ENCODE measurements around the gene PPEF2.

The PPEF2 gene

DNA sequence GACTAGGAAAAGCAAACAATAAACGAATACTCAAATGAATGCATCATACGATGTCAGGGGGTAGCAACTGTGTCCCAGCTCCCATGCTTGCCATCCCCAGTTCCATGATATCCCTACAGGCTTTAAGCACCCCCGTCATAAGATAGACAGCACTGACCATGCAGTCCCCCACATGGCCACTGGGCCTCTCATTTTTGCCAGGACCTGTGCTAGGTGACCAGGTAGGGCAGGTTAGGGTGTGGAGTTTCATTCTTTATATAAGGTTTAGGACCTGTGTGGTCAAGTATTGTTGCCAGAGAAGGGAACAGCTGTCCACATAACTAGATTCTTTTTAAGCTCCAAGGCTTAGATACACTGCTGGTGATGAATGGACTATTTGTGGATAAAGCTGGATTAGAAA, 9.7 kb downstream of the PPEF2 start:
- DNase-seq (ENCODE audit: low spot score): no peak

DNA sequence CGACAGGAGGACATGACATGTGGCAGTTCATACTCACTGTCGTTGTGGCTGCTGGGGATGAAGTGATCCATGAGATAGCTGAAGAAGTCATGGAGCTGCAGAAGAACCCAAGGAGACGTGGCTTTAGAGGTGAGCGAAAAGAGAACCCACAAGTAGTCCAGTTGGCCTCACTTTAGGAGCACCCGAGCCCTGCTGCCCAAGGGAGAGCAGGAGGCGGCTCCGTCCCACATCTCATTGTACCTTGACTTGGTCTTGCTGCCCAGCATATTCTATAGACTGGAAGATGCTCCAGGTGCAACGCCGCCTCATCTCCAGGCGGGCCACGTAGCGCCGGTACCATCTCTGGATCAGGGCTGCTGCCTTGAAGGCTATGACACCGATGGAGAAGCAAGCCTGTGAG, 10.6 kb downstream of the PPEF2 start:
- no peak for DNase-seq (ENCODE audit: low spot score)

DNA sequence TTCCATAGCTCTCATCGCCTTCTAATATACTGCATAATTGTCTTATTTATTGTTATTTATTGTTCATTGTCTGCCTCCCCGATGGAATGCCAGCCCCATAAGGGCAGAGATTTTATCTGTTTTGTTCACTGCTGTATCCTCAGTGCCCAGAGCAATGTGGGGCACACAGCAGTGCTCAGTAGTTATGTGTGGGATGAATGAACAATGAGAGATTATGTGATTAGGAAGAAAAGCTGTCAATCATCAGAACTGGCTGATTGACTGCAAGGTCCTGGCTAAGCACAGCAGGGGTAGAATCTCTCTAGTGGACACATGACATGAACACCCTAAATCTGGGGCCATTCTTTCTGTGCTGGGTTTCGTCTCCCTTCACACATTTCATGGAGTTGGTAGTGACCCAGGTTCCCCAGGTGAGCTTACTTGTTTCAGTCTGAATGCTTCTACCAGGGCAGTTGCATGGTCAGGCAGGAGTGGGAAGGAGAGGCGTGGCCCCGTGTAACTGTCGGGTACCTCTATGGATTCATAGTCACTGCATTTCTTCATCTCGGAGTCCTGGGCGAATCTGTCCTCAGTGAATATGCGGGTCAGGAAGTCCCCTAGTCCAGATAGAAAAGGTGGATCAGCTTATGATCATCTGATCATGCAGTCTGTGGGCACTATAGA, 12.6 kb downstream of the PPEF2 start:
- DNase-seq (ENCODE audit: low spot score): no peak

DNA sequence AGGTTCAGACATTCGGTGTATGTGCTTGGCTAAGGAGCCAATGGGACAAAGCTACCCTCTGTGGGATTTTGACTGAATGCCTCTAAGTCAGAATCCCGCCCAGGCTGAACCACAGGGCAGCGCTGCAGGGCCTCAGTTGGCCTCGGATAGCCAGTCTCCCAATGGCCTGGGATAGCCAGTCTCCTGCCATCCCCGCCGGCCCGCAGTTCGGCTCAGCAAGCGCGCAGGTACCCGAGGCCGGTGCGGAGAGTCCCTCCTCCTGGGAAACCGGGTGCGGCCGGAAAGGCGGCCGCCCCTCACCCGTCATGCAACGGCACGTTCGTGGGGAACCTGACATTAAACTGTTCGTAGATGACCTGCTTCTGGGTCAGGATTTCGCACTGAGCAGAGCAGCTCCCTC, 16.1 kb downstream of the PPEF2 start:
- no peak for DNase-seq (ENCODE audit: low spot score)

DNA sequence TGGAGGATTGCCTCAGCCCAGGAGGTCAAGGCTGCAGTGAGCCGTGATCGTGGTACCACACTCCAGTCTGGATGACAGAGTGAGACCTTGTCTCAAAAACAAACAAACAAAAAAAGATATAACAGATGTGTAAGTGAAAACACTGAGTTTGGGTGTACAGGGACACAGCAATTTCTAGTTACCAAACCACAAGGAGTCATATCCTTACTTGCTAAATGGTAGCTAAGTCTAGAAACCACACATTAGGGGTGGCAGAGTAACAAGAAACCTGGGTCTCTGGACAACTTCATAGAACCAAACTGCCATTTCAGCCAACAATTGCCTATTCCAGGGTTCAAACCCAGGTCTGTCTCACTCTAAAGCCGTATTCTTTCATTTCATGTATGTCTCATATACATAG, 20.8 kb downstream of the PPEF2 start:
- no peak for DNase-seq (ENCODE audit: low spot score)

DNA sequence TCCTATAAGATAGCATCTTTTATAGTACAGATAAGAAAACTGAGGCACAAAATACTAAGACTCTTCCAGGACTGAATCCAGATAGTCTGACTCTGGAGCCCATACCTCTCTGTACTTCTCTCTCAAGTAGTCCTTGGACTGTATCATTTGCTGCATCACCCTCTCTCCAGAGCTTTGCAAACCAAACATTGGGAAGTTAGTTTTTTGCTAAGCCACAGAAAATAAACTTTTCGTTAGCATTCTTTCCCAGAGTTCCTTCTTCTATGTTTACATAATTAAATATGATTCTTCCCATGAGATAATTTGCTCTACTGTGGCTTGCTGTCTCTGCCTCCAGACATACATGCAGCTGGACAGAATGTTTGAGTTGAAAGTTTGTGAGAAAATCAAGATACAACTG, 22.0 kb downstream of the PPEF2 start:
- no peak for DNase-seq (ENCODE audit: low spot score)

DNA sequence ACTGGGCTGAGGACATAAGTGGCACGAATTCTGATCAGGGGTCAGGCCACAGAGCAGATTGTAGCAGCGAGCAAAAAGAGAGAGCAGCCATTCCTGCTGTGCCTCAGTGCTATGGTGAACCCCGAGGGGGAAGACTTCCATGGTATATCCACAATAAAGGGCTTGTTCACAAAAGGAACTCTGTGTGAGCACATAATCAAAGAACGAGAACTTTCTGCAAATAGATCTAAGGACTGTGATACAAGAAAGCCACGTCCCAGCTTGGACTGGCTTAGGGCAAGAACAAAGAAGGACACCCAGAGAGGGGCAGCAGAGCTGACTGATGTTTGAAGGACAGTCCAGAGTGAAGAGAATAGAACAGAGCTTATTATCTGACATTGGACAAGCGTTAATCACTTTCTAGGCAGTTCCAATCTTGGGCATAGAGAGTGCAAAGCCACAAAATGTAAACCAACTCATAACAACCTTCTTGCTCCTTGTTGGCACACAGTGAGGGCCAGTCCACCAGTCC, 24.0 kb downstream of the PPEF2 start:
- no peak for DNase-seq (ENCODE audit: low spot score)

DNA sequence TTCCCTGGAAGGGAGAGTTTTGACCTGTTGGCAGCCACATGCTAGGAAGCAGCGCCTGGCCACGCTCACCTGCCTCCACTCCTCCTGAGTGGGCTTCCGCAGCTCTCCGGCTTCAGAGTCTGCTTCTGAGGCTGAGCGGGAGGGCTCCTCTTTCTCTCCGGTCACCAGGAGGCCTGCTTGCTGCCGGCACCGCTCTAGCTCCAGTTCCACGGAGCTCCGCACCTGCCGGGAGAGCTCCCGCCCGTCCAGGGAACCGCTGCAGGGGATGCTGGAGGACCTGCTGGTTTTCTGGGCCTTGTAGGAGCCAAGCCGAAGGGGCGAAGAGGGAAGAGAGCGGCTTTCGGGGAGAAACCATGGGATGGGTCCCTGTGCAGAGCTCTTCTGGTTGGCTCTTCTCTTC, 26.0 kb downstream of the PPEF2 start:
- no peak for DNase-seq (ENCODE audit: low spot score)

DNA sequence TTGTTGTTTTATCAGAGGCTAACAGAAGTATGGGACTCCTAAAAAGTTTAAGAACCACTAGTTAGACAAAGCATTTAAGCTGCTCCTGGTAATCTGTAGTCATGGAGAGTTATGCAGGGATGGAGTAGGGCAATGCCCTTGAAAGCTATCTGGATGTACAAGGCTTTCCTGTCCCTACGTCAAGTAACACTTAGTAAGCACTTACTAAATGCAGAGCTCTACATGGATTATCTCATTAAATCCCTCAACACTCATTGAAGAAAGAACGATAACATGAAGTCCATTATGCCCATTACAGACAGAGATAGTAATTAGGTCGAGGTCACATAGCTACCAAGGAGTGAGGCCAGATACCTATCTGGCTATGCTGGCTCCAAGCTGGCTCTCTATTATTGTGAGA, 33.2 kb downstream of the PPEF2 start:
- DNase-seq (ENCODE audit: low spot score): no peak

DNA sequence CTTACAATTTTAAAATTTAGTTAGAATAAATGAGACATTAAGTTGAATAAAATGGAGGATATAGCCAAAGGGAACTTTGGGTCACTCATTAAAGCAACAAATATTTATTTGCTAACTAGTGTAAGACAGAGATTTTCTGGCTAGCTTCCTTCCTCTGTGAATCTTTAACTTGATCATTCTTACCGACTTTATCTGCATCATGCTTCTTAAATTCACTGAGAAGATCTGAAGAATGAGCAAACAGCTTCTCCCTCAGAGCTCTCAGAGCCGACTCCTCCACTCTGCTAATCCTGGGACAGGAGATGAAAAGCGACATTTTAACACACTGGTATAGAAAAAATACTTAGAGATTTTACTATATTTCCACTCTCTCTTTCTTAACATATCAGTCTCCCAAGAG, 35.1 kb downstream of the PPEF2 start:
- DNase-seq (ENCODE audit: low spot score): no peak

DNA sequence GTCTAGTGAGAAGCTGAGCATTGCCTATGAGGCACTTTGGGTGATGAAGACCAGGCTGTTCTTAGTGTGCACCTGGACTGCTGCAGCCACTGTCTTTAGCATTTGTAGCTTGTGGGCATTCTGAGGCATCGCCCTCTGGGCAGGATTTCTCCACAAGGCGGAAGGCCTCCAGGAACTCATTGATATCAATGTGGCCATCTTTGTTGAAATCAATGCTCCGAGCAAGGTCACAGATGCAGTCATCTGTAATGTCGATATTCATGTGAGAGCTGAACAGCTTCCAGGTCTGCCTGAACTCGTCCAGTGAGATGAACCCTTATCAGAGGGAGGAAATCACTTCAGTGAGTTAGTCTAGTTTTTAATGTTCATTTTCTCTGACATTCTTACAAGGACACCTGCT, 41.6 kb downstream of the PPEF2 start:
- DNase-seq (ENCODE audit: low spot score): no peak

DNA sequence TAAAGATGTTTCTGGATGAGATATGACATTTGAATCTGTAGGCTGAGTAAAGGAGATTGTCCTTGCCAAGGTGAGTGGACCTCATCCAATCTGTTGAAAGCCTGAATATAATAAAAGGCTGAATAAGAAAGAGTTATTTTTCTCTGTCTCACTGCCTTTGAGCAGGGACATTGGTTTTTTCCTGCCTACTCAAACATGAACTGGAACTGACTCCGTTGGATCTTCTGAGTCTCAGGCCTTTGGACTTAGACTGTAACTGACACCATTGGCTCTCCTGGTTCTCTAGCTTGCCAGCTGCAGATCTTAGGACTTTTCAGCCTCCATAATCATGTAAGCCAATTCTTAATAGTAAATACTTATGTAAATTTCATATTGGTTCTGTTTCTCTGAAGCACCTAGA, 43.5 kb downstream of the PPEF2 start:
- no peak for DNase-seq (ENCODE audit: low spot score)

DNA sequence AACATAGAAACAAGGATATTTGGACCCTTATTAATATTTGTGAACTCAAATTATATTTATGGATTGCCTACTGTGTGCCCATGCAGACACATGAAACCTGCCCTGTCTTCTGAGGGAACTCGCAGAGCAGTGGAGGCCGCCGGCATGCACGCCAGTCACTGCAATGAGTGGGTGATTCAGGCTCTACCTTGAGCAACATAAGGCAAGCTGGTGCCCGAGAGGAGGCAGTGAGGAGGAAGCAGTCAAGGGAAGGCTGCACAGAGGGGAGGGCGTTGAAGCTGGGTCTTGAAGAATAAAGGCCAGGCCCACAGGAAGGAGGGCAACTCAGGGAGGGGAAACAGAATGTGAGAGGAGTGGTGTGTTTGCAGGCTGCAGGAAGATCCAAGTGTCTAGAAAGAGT, 52.8 kb downstream of the PPEF2 start:
- no peak for DNase-seq (ENCODE audit: low spot score)

DNA sequence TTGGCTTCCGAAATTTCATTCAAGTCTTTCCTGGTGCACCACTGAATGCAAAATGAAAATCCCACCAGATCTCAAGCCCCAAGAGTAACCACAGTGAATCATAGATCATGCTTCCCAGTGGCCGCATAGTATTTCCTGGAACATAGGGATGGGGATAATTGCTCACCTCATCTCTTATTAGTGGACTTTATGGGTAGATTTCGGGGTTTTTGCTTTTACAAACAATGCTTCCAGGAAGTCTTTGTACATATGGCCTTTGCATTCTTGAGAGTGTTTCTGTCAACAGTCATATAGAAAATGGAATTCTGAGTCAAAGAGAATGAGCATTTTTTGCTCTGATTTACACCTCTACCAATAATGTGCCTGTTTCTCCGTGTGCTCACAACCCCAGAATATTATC, 53.4 kb downstream of the PPEF2 start:
- DNase-seq (ENCODE audit: low spot score): peak; percentile 22

DNA sequence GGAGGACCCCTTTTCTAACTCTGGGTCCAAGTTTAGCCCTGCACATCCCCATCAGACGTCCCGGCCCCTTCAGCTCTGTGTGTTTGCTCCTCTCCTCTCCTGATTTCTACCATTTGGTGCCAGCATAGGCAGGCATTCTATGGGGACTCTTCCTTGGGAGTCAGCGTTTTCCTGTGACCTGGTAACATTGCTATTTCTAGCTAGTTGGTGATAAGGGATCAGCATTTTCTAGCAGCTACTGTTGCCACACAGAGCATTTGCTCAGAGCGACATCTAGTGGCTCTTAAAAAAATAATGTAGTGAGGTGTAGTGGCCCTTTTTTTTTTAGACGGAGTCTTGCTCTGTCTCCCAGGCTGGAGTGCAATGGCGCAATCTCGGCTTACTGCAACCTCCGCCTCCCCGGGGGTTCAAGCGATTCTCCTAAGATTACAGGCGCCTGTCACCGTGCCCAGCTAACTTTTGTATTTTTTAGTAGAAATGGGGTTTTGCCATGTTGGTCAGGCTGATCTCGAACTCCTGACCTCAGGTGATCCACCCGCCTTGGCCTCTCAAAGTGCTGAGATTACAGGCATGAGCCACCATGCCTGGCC, 54.0 kb downstream of the PPEF2 start:
- DNase-seq (ENCODE audit: low spot score): peak; percentile 80

DNA sequence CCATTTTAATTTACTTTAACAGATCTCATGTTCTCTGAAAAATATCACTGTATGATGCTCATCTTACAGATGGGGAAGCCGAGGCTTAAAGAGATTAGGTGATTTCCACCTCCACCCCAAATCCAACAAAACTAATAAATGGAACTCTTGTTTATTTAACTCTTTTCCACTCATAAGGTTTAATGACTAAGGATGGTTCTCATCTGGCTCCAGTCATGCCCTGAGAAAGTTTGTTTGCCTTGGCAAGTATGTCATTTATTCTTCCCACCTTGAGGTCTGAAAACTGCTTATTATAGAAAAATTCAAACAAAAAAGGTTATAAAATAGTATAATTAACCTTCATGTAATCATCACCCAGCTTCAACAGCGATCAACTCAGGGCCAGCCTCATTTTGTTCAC, 56.3 kb downstream of the PPEF2 start:
- DNase-seq (ENCODE audit: low spot score): no peak

DNA sequence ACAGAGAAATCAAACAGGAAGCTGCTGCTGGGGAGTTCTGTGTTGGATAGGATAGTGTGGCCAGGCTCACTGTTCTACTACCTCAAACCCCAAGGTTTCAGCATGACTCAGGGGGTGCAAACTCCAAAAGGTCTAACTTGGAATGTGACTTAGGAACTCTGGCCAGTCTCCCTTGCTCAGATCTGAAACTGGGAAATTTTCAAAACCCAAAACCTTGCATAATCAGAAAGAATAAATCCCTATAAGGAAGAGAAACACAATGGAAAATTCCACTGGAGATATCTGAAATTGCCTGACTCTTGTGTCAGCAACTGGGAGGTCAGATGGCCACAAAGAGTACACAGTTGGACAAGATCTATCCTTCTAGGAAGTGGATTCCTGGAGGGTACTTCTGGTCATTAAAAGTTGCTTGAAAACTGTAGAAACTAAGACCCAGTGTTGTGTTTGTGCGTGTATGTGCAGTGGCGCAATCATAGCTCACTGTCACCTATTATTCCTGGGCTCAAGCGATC, 58.0 kb downstream of the PPEF2 start:
- DNase-seq (ENCODE audit: low spot score): peak; percentile 83

DNA sequence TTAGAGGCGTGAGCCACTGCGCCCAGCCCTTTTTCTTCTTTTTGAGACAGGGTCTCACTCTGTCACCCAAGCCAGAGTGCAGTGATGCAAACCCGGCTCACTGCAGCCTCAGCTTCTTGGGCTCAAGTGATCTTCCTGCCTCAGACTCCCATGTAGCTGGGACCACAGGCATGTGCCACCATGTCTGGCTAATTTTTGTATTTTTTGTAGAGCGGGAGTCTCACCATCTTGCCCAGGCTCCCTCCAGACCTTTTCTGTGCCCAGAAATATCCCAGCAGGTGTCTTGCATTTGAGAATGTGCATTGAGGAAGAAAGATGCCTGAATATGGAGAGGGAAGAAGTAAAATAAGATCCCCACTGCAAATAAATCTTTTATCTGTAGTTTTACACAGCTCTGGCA, 58.7 kb downstream of the PPEF2 start:
- no peak for DNase-seq (ENCODE audit: low spot score)

DNA sequence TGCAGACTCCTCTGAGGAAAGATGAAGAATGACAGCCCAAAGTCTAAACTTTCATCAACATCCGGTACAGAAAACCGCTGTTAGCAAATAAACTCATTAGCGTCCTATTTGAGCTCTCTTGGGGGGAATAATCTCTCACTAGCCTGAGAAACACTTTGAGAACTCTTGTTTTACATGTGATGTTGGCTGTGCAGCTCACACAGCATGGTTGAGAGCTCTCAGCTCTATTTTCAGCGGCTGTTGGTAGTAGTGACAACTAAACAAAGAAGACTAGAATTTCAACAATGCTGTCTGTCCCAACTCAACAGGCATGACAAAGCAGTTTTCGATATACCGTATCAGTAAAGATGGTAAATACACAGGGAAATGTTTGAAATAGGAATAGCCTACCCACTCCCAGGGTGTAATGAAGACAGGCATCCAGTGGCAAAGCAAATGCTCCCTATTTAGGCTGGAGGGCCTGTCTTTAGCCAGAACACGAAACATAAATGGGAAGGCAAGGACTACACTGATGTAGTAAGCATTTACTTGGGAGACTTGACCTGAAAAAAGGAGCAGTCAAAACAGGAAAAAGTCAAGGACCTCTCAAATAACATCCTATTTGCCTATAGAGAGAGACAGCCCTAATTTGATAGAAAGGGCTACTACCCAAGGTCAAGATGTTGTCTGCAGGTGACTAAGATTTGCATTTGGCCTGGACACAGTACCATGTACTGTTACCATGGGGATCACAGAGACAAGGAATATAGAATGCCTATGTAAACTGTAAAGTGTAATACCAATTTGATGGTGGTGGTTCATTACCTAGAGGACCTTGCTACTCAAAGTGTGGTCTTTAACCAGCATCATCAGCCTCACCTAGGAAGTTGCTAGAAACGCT, 60.4 kb downstream of the PPEF2 start:
- DNase-seq (ENCODE audit: low spot score): no peak

DNA sequence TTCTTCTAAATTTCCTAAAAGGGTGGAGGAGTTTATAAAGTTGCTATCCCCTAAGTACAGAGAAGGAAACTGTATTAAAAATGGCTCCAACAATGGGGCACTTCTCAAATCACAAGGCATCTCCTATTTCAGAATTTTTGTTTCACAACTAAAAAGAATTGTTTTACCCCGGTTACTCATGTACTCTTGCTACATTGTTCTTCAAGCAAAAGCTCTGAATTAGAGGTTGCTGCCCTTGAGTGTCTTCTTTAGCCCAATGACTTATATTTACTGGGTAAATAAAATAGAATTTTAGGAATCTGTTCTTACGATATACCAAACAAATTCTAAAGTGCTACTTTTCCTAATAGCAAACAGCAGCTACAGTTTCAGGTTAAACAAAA, 67.5 kb downstream of the PPEF2 start:
- DNase-seq (ENCODE audit: low spot score): no peak

DNA sequence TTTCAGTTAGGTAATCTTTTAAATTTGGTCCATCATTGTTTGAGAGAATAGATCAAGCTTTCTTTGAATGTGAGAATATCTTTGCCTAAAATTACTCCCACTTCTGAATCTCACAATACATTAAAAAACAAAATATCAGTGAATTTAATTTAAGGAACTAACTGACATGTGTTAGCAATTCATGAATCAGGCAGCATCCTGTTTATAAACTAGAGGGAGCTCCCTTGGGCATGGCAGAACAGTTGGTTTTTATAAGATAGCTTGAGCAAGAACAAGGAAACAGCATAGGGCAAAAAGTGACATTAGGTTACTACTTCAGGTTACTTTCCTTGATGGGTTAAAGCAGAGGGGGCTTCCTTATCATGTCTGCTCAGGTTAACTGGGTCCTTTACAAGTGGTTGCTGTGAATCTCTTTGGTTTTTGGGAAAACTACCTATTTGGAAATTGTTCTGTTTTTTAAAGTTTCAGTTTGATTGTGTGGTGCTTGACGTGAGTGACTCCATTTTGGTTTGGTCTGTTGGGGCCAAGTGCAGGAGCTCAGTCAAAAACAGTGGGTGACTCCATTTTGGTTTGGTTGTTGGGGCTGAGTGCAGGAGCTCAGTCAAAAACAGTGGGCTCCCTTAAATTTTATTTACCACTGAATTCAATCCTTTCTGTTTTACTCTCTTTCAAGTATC, 68.0 kb downstream of the PPEF2 start:
- DNase-seq (ENCODE audit: low spot score): no peak

DNA sequence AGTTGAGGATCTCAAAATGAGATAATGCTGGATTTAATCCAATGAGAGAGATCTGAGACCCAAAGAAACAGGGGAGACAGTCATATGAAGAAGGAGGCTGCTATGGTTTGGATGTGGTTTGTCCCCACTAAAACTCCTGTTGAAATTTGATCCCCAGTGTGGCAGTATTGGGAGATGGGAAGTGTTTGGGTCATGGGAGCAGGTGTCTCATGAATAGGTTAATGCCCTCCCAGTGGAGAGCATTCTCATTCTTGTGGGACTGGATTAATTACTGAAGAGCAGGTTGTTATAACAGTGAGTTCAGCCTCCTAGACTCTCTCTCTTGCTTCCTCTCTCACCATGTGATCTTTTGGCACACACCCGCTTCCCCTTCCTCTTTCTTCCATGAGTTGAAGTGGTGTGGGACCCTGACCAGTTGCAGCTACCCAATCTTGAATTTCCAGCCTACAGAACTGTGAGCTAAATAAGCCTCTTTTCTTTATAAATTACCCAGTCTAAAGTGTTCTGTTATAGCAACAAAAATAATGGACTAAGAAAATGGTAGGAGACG, 70.3 kb downstream of the PPEF2 start:
- no peak for DNase-seq (ENCODE audit: low spot score)
